GM19239 (cell line): ENCODE measurements around the gene GRK5.

Experiments used
- DNase-seq: peaks from one replicate; pipeline ENCODE4 v3.0.0; 2011; ENCODE audit warnings: low spot score; ENCODE audit not compliant: insufficient read length
- FAIRE-seq: peaks from 2 replicates; lab custom pipeline; 2011; peaks lifted over from hg19 to GRCh38; lab: Jason Lieb, UNC

The GRK5 gene

DNA sequence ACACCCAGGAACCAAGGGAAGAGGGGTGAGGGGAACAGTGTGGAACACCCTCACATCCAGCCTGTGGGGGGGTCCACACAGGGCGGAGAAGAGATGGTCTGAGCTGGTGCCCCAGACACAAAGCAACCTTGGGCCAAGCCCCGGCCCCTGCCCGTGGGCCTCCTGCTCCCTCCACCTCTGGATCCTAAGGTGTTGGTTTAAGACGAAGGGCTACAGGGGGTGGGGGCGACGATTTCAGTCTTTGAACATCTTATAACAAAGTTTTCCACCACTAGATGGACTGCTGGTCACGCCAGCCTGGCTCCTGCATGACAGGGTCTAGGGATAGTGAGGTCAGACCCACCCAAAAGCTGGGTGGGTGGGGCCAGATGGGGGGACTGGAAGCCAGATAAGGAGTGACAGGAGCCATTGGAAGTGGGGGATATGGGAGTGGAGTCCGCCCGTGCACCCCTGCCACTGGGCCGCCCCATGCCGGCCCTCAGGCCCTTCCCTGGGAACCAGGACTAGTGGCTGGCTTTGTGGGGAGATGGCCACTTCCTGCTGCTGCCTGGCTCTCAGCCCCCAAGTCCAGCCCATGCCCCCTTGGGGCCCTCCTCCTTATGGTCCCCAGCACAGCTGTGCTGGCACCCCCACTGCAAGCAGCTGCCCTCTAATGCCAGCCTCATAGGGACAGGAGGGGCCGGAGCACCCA, 236.7 kb downstream of the GRK5 start:
- FAIRE-seq (no peak), DNase-seq (no peak)

- FAIRE-seq = no peak
- DNase-seq = no peak
Measured at GRCh38 chr10:119444866-119445265, 237.5 kb downstream of the GRK5 start.

GRCh38 chr10:119445311-119445934, 238.1 kb downstream of the GRK5 start:
- DNase-seq (peak; percentile 92), FAIRE-seq (peak; percentile 86)

DNA sequence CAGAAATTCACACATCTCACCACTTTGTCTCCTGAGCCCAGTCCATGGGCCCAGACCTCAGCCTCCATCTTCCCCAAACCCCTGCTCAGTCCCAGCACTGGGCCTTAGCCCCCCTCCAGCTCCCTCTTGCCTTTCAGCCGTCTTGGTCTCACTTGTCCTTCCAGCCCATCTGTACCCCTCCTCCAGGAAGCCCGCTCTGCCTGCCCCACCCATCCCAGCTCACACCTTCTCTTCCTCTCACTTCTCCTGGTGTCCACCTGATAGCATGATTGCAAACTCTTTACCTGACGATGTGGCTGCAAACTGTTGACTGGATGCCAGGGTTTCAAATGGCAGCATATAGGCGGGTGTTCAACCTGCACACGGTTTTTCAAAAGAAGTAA, 238.6 kb downstream of the GRK5 start:
- no peak for FAIRE-seq

DNA sequence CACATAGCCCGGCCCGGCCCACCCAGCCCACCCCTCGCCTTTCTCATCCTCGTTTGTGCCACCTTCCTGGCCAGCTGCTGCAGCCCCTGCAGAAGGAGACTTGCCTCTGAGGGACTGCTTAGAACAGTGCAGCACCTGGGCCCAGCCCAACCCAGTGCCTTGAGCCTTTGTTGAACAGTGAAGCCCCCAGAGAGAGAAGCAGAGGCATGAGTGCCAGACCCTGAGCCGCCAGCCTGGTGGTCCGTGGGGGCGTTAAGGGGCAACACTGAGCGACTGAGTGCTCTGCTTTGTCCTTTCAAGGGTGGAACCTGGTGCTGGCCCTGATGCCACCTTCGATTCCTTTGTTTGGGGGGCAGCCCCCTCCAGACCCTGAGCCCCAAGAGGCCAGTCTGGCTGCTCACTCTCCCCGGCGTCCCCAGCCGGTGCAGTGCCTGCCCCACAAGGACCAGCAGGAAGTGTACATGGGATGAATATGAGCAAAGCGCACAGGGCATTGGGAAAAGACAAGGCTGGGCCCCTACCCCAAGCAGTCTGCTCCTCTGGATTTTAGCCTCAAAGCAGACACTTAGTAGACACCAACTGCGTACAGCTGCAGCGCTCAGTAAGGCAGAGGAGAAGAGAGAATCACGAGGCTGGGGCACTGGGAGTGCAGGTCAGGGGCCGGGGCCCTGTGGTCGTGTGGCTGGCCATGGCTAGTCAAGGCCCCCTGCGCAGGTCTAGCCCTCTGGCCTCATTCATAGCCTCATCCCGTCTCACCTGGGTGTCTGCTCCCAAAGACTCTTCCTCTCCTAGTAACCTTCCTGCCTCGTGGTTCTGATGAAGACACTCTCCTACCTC, 239.3 kb downstream of the GRK5 start:
- DNase-seq (no peak), FAIRE-seq (no peak)

More for the DNA sequence above, 238.6 kb downstream of the GRK5 start:
- no peak for DNase-seq

- no peak for DNase-seq
Measured at GRCh38 chr10:119447421-119447820, 240.1 kb downstream of the GRK5 start.

DNA sequence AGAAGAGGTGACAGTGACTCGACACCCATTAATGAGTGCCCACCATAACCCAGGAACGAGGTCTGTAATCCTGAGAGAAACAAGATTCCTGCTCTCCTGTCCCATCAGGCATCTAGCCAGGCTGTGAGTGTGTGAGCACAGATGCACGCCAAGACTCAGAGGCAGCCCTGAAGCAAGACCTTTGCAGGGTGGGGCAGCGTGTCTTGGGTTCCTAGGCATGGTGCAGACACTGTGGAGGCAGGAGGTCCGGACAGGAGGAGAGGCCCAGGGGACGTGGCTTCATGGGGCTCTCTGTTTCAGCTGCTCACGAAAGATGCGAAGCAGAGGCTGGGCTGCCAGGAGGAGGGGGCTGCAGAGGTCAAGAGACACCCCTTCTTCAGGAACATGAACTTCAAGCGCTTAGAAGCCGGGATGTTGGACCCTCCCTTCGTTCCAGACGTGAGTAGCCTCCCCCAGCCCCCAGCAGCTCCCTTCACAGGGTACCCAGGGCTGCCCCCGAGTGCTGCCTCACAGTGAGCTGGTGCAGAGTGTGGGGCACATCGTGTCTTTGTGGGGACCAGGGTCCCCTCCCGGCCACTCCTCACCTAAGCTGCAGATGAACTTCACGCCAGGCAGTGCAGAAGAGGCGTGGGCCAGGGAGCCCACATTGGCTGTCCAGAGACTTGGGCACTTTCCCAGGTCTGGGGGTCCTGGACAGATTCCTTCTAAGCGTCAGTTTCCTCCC, 240.6 kb downstream of the GRK5 start:
- DNase-seq (no peak), FAIRE-seq (no peak)

More at GRCh38 chr10:119447421-119447820, 240.1 kb downstream of the GRK5 start:
- no peak for FAIRE-seq

GRCh38 chr10:119448628-119449584, 241.5 kb downstream of the GRK5 start:
- DNase-seq (no peak), FAIRE-seq (no peak)

- no peak for DNase-seq
- no peak for FAIRE-seq
Measured at GRCh38 chr10:119449760-119450461, 242.5 kb downstream of the GRK5 start.

GRCh38 chr10:119450606-119451299, 243.4 kb downstream of the GRK5 start:
- FAIRE-seq = no peak
- no peak for DNase-seq

GRCh38 chr10:119451300-119451896, 244.0 kb downstream of the GRK5 start:
- FAIRE-seq = no peak
- DNase-seq = no peak

DNA sequence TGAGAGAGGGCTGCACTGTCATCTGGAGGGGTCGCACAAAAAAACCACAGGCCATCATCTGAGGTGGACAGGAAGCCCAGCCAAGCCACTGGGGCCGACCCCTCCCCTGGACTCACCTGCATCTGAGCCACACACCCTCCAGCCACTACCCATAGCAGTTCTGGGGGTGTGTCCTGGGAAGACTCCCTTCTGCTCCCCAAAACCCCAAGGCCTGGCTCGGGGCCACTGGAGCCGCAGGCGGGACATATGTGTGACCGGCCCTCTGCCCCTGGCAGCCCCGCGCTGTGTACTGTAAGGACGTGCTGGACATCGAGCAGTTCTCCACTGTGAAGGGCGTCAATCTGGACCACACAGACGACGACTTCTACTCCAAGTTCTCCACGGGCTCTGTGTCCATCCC, 245.0 kb downstream of the GRK5 start:
- FAIRE-seq = no peak

GRCh38 chr10:119453313-119453712, 245.9 kb downstream of the GRK5 start:
- DNase-seq (no peak), FAIRE-seq (no peak)

More for the DNA sequence above, 245.0 kb downstream of the GRK5 start:
- DNase-seq = no peak

DNA sequence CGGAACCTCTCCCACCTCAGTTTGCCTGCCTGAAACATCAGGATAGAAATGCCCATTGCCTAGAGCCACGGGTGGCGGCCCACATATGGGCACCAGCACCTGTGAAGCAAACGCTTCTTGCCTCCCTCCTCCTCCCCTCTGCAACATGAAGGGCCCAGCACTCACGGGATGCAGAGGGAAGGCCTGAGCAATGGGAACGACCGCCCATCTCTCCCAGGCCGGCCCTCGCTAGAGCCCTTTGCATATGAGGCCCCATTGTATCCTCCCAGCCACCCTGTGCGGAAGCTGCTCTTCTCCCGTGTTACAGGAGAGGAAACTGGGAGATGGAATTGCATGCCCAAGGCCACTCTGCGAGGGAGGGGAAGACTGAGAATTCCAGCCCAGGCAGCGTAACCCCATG, 246.9 kb downstream of the GRK5 start:
- FAIRE-seq (no peak), DNase-seq (no peak)

GRCh38 chr10:119454990-119455389, 247.6 kb downstream of the GRK5 start:
- FAIRE-seq = no peak
- no peak for DNase-seq

DNA sequence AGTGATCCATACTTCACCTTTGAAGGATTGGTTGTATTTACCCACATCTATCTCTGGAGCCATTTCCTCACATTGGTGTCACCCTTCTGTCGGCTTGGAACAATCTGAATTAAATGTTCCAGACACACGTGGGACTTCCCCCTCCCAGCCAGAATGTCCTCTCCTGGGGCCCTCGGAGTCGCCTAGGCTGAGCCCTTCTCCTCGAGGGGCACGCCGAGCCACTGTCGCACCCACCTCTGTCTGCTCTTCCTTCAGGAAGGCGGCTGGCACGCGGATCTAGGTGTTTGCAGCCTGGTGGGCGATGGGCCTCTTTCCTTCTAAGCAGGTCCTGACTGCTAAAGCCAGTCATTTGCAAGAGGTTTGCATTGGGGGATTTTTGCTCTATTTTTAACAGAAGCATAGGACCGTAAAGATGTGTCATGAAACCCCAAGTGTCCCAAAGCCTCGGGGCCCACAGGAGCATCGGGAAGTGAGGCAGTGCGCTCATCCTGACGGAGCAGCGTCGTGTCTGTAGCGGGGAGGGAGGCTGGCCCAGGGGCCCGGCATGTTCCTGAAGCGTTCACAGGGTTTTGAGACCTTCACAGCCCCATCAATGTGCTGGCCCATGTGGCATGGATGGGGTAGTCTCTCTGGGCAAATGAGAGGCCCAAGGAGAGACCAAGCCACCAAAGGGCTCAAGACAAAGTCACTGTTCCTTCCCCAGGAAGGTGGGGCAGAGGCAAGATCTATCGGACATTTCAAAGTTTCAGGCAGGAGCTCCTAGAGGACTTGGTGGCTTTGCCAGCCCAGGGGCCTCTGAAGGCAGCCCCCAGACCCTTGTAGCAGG, 248.5 kb downstream of the GRK5 start:
- FAIRE-seq = no peak
- no peak for DNase-seq

DNA sequence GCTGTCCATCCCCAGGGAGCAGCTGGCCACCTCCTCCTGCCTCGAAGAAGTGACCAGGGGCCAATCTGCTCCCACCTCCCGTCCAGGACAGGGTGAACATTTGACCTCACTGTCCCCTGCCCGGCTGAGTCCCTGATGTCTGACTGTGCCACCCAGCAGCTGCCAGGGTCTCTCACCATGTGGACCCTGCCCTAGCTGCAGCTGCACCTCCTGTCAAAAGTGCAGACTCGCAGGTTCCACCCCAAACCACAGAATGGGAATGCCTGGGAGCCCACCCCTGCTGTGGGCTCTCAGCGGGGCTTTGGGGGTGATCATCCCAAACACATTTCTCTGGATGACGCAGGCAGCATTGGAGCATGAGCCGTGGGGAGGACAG, 249.1 kb downstream of the GRK5 start:
- FAIRE-seq (no peak), DNase-seq (no peak)
